ENCODE measurements around the gene CCDC83. TPM values are rescaled to one million over a fixed set of nuclear protein-coding genes. Genes with fewer than 3 reads are reported as not detected.
"Not testable (repeated sequence)": the region's sequence is repeated elsewhere in the genome, so short reads cannot be mapped to it uniquely, and the experiment has no call there.

CCDC83 gene
- total and polyA plus RNA-seq, 2 donors (not counting 1 experiment from before 2014, with no cell fraction given) = under 0.01 TPM; not detected in 1

- H3K9ac ChIP-seq (ENCODE audit: insufficient read depth, low read length) = no peak overlapping the region
- DNase-seq (ENCODE audit: low read depth in 2 of 2) = no peak
- H3K9me3 ChIP-seq (ENCODE audit: control insufficient read depth, insufficient read depth, low read depth, low read length) = no peaks in the 10 kb centered on the region
- H2AFZ ChIP-seq (ENCODE audit: low read length) = no peak overlapping the region
- H4K20me1 ChIP-seq (ENCODE audit: control insufficient read depth, extremely low read depth, insufficient read depth, low read length) = no peaks in the 10 kb centered on the region
- no peak overlapping the region for H3K27ac ChIP-seq (ENCODE audit: insufficient read depth, low read length)
- no peak for TF ChIP-seq EZH2 (IDR thresholded peaks at IDR 0.05; ENCODE audit: low read length, missing control alignments)
- no peak for TF ChIP-seq CTCF (conservative IDR thresholded peaks at IDR 0.05 in 1 of 2, IDR thresholded peaks at IDR 0.05 in 1 of 2; ENCODE audit: low read depth in 1 of 2, low read length in 2 of 2)
- H3K4me2 ChIP-seq (ENCODE audit: extremely low read depth, insufficient read depth, low read length) = no peak overlapping the region
- H3K36me3 ChIP-seq (ENCODE audit: control insufficient read depth, insufficient read depth, low read length) = no peaks in the 10 kb centered on the region
- H3K79me2 ChIP-seq (ENCODE audit: control insufficient read depth, insufficient read depth, low read length) = no peaks in the 10 kb centered on the region
- H3K4me1 ChIP-seq (ENCODE audit: control insufficient read depth, extremely low read depth, insufficient read depth, low read length) = peaks cover 6% of the 10 kb centered on the region
- no peaks in the 10 kb centered on the region for H3K27me3 ChIP-seq (ENCODE audit: control insufficient read depth, insufficient read depth, low read length)
- H3K4me3 ChIP-seq (replicated peaks in 1 of 4; ENCODE audit: control extremely low read depth in 1 of 4, insufficient read depth in 1 of 4, low read depth in 3 of 4, low read length in 4 of 4) = no peak overlapping the region
Observed at GRCh38 chr11:85847436-85847835, 7.7 kb upstream of the CCDC83 start.

GRCh38 chr11:85848006-85848405 is 7.2 kb upstream of the CCDC83 start:
- H3K9me3 ChIP-seq (ENCODE audit: control insufficient read depth, insufficient read depth, low read depth, low read length) = no peaks in the 10 kb centered on the region
- H3K27ac ChIP-seq (ENCODE audit: insufficient read depth, low read length) = no peak overlapping the region
- H2AFZ ChIP-seq (ENCODE audit: low read length) = no peak overlapping the region
- H3K27me3 ChIP-seq (ENCODE audit: control insufficient read depth, insufficient read depth, low read length) = no peaks in the 10 kb centered on the region
- H3K4me3 ChIP-seq (replicated peaks in 1 of 4; ENCODE audit: control extremely low read depth in 1 of 4, insufficient read depth in 1 of 4, low read depth in 3 of 4, low read length in 4 of 4) = no peak overlapping the region
- peak in 1 of 2 donors; percentile 42 for DNase-seq (ENCODE audit: low read depth in 2 of 2)
- H3K79me2 ChIP-seq (ENCODE audit: control insufficient read depth, insufficient read depth, low read length) = no peaks in the 10 kb centered on the region
- H3K4me1 ChIP-seq (ENCODE audit: control insufficient read depth, extremely low read depth, insufficient read depth, low read length) = peaks cover 6% of the 10 kb centered on the region
- H3K9ac ChIP-seq (ENCODE audit: insufficient read depth, low read length) = no peak overlapping the region
- TF ChIP-seq EZH2 (IDR thresholded peaks at IDR 0.05; ENCODE audit: low read length, missing control alignments) (no peak), CTCF (conservative IDR thresholded peaks at IDR 0.05 in 1 of 2, IDR thresholded peaks at IDR 0.05 in 1 of 2; ENCODE audit: low read depth in 1 of 2, low read length in 2 of 2) (no peak)
- H4K20me1 ChIP-seq (ENCODE audit: control insufficient read depth, extremely low read depth, insufficient read depth, low read length) = no peaks in the 10 kb centered on the region
- H3K36me3 ChIP-seq (ENCODE audit: control insufficient read depth, insufficient read depth, low read length) = no peaks in the 10 kb centered on the region
- H3K4me2 ChIP-seq (ENCODE audit: extremely low read depth, insufficient read depth, low read length) = no peak overlapping the region

- DNase-seq (ENCODE audit: low read depth in 2 of 2) = no peak
- no peak overlapping the region for H3K27ac ChIP-seq (ENCODE audit: insufficient read depth, low read length)
- TF ChIP-seq EZH2 (IDR thresholded peaks at IDR 0.05; ENCODE audit: low read length, missing control alignments) = no peak
- no peak for TF ChIP-seq CTCF (conservative IDR thresholded peaks at IDR 0.05 in 1 of 2, IDR thresholded peaks at IDR 0.05 in 1 of 2; ENCODE audit: low read depth in 1 of 2, low read length in 2 of 2)
- H3K27me3 ChIP-seq (ENCODE audit: control insufficient read depth, insufficient read depth, low read length) = no peaks in the 10 kb centered on the region
- H3K36me3 ChIP-seq (ENCODE audit: control insufficient read depth, insufficient read depth, low read length) = no peaks in the 10 kb centered on the region
- no peak overlapping the region for H2AFZ ChIP-seq (ENCODE audit: low read length)
- H3K9ac ChIP-seq (ENCODE audit: insufficient read depth, low read length) = no peak overlapping the region
- H3K4me2 ChIP-seq (ENCODE audit: extremely low read depth, insufficient read depth, low read length) = no peak overlapping the region
- H3K79me2 ChIP-seq (ENCODE audit: control insufficient read depth, insufficient read depth, low read length) = no peaks in the 10 kb centered on the region
- H3K4me3 ChIP-seq (replicated peaks in 1 of 4; ENCODE audit: control extremely low read depth in 1 of 4, insufficient read depth in 1 of 4, low read depth in 3 of 4, low read length in 4 of 4) = no peak overlapping the region
- H3K9me3 ChIP-seq (ENCODE audit: control insufficient read depth, insufficient read depth, low read depth, low read length) = no peaks in the 10 kb centered on the region
- no peaks in the 10 kb centered on the region for H4K20me1 ChIP-seq (ENCODE audit: control insufficient read depth, extremely low read depth, insufficient read depth, low read length)
- H3K4me1 ChIP-seq (ENCODE audit: control insufficient read depth, extremely low read depth, insufficient read depth, low read length) = peaks cover 6% of the 10 kb centered on the region
Observed at GRCh38 chr11:85848556-85848955, 6.6 kb upstream of the CCDC83 start.

- not testable (repeated sequence) for H3K36me3 ChIP-seq (ENCODE audit: control insufficient read depth, insufficient read depth, low read length); H3K27me3 ChIP-seq (ENCODE audit: control insufficient read depth, insufficient read depth, low read length); H3K27ac ChIP-seq (ENCODE audit: insufficient read depth, low read length); H3K9me3 ChIP-seq (ENCODE audit: control insufficient read depth, insufficient read depth, low read depth, low read length); H3K4me3 ChIP-seq (replicated peaks in 1 of 4; ENCODE audit: control extremely low read depth in 1 of 4, insufficient read depth in 1 of 4, low read depth in 3 of 4, low read length in 4 of 4); H3K9ac ChIP-seq (ENCODE audit: insufficient read depth, low read length); H3K4me1 ChIP-seq (ENCODE audit: control insufficient read depth, extremely low read depth, insufficient read depth, low read length); H3K4me2 ChIP-seq (ENCODE audit: extremely low read depth, insufficient read depth, low read length); H2AFZ ChIP-seq (ENCODE audit: low read length); H3K79me2 ChIP-seq (ENCODE audit: control insufficient read depth, insufficient read depth, low read length); DNase-seq (ENCODE audit: low read depth in 2 of 2); H4K20me1 ChIP-seq (ENCODE audit: control insufficient read depth, extremely low read depth, insufficient read depth, low read length)
Observed at GRCh38 chr11:85852754-85853153, 2.4 kb upstream of the CCDC83 start.

GRCh38 chr11:85853541-85853940 is 1.6 kb upstream of the CCDC83 start:
- not testable (repeated sequence) for H3K9ac ChIP-seq (ENCODE audit: insufficient read depth, low read length); H3K79me2 ChIP-seq (ENCODE audit: control insufficient read depth, insufficient read depth, low read length); H3K4me3 ChIP-seq (replicated peaks in 1 of 4; ENCODE audit: control extremely low read depth in 1 of 4, insufficient read depth in 1 of 4, low read depth in 3 of 4, low read length in 4 of 4); H3K36me3 ChIP-seq (ENCODE audit: control insufficient read depth, insufficient read depth, low read length); H4K20me1 ChIP-seq (ENCODE audit: control insufficient read depth, extremely low read depth, insufficient read depth, low read length); H3K4me2 ChIP-seq (ENCODE audit: extremely low read depth, insufficient read depth, low read length); DNase-seq (ENCODE audit: low read depth in 2 of 2); H3K9me3 ChIP-seq (ENCODE audit: control insufficient read depth, insufficient read depth, low read depth, low read length); H2AFZ ChIP-seq (ENCODE audit: low read length); H3K4me1 ChIP-seq (ENCODE audit: control insufficient read depth, extremely low read depth, insufficient read depth, low read length); H3K27ac ChIP-seq (ENCODE audit: insufficient read depth, low read length); H3K27me3 ChIP-seq (ENCODE audit: control insufficient read depth, insufficient read depth, low read length)

Data from fibroblast of lung (primary cell).